Ectodermal cell (in vitro differentiated cells): ENCODE data around the gene CCR7. TPM values are rescaled to one million over a fixed set of nuclear protein-coding genes. Genes with fewer than 3 reads are reported as not detected.

ENCODE experiments used
- H3K27ac ChIP-seq: 2 replicates; pipeline ENCODE4 v1.7.0; 2013; ENCODE audit warnings: mild to moderate bottlenecking, low read depth, low read length; ENCODE audit not compliant: insufficient read depth, poor library complexity, severe bottlenecking
- H3K27me3 ChIP-seq: 2 replicates; pipeline ENCODE4 v1.7.0; 2013; ENCODE audit warnings: mild to moderate bottlenecking, low read length; ENCODE audit not compliant: insufficient read depth, control insufficient read depth, poor library complexity, severe bottlenecking
- H3K36me3 ChIP-seq: one replicate; pipeline ENCODE4 v1.7.0; 2013; ENCODE audit warnings: low read length; ENCODE audit not compliant: control insufficient read depth, insufficient read depth
- H3K4me1 ChIP-seq: one replicate; pipeline ENCODE4 v1.7.0; 2013; ENCODE audit warnings: low read length; ENCODE audit not compliant: control insufficient read depth, insufficient read depth
- H3K4me3 ChIP-seq: 2 replicates; pipeline ENCODE4 v1.7.0; 2013; ENCODE audit warnings: low read depth, low read length, control low read depth; ENCODE audit not compliant: insufficient read depth
- H3K9me3 ChIP-seq: 2 replicates; pipeline ENCODE4 v1.7.0; 2013; ENCODE audit warnings: mild to moderate bottlenecking, low read length, moderate library complexity; ENCODE audit not compliant: control insufficient read depth
- WGBS, 2 experiments: methylation state at CpG; one replicate each; pipeline ENCODE4 v1.1.7; 2013; ENCODE audit warnings: missing lambda C conversion rate in 2 of 2; 5-methylcytosine and 5-hydroxymethylcytosine counted together
- polyA plus RNA-seq, 4 experiments: library from polyadenylated mRNA; stranded (reverse); fragments of 50-300 nt; gene quantifications; one replicate each; pipeline ENCODE4 v1.2.3, GENCODE V29; 2013

The CCR7 gene
- not detected for polyA plus RNA-seq (2013, experiment 1 of 4)
- 0.16 TPM for polyA plus RNA-seq (2013, experiment 2 of 4)
- not detected for polyA plus RNA-seq (2013, experiment 3 of 4)
- 0.12 TPM for polyA plus RNA-seq (2013, experiment 4 of 4)

- 74% methylated on average over 11 to 12 of the region's 12 CpGs for WGBS, 2 experiments
- H3K4me3 ChIP-seq, result no peak within 1 kb of the TSS
- H3K9me3 ChIP-seq, result no peaks in the 10 kb centered on the region
- H3K4me1 ChIP-seq, result peaks cover under 1% of the 10 kb centered on the region
- H3K27ac ChIP-seq, result no peak within 1 kb of the TSS
- no peaks in the 10 kb centered on the region for H3K27me3 ChIP-seq
- H3K36me3 ChIP-seq, result no peaks in the 10 kb centered on the region
These were observed at the start of gene CCR7 for GRCh38 chr17:40564883-40565768. Gene CCR7 (minus strand): TSS chr17:40565472. CDS start chr17:40565409, 63 bp downstream.

GRCh38 chr17:40614431-40615067 lies 49.3 kb upstream of the CCR7 start:
- H3K27me3 ChIP-seq, result no peaks in the 10 kb centered on the region
- no peaks in the 10 kb centered on the region for H3K9me3 ChIP-seq
- no peaks in the 10 kb centered on the region for H3K36me3 ChIP-seq
- H3K4me3 ChIP-seq, result no peak overlapping the region
- WGBS, 2 experiments, result 87% methylated on average over 13 of the region's 13 CpGs
- no peaks in the 10 kb centered on the region for H3K4me1 ChIP-seq
- no peak overlapping the region for H3K27ac ChIP-seq

GRCh38 chr17:40613467-40614154 lies 48.3 kb upstream of the CCR7 start:
- H3K4me3 ChIP-seq, result no peak overlapping the region
- no peaks in the 10 kb centered on the region for H3K4me1 ChIP-seq
- H3K27ac ChIP-seq, result no peak overlapping the region

GRCh38 chr17:40612599-40613244 lies 47.5 kb upstream of the CCR7 start:
- Histone ChIP-seq H3K27me3 (no peaks in the 10 kb centered on the region), H3K36me3 (no peaks in the 10 kb centered on the region), H3K27ac (no peak overlapping the region), H3K9me3 (no peaks in the 10 kb centered on the region), H3K4me1 (no peaks in the 10 kb centered on the region), H3K4me3 (no peak overlapping the region)
- 89 to 92% methylated on average over 11 of the region's 11 CpGs for WGBS, 2 experiments

More at GRCh38 chr17:40613467-40614154, 48.3 kb upstream of the CCR7 start:
- no peaks in the 10 kb centered on the region for H3K9me3 ChIP-seq
- 90 to 95% methylated on average over 4 to 5 of the region's 5 CpGs for WGBS, 2 experiments
- no peaks in the 10 kb centered on the region for H3K27me3 ChIP-seq
- H3K36me3 ChIP-seq, result no peaks in the 10 kb centered on the region

- Histone ChIP-seq H3K9me3 (no peaks in the 10 kb centered on the region), H3K4me3 (no peak overlapping the region), H3K36me3 (no peaks in the 10 kb centered on the region), H3K4me1 (no peaks in the 10 kb centered on the region), H3K27me3 (no peaks in the 10 kb centered on the region), H3K27ac (no peak overlapping the region)
- 93 to 95% methylated on average over 6 of the region's 7 CpGs for WGBS, 2 experiments
These were observed 46.7 kb upstream of the CCR7 start for GRCh38 chr17:40611840-40612474.

- Histone ChIP-seq H3K27me3 (no peaks in the 10 kb centered on the region), H3K36me3 (no peaks in the 10 kb centered on the region), H3K9me3 (no peaks in the 10 kb centered on the region), H3K4me3 (no peak overlapping the region), H3K27ac (no peak overlapping the region), H3K4me1 (no peaks in the 10 kb centered on the region)
- WGBS, 2 experiments, result 89% methylated on average over 2 of the region's 2 CpGs
These were observed 45.1 kb upstream of the CCR7 start for GRCh38 chr17:40610359-40610758.

GRCh38 chr17:40608061-40608581 lies 42.8 kb upstream of the CCR7 start:
- 92 to 93% methylated on average over 6 of the region's 6 CpGs for WGBS, 2 experiments
- no peaks in the 10 kb centered on the region for H3K27me3 ChIP-seq
- no peaks in the 10 kb centered on the region for H3K9me3 ChIP-seq
- no peaks in the 10 kb centered on the region for H3K36me3 ChIP-seq
- no peak overlapping the region for H3K4me3 ChIP-seq
- H3K27ac ChIP-seq, result no peak overlapping the region
- no peaks in the 10 kb centered on the region for H3K4me1 ChIP-seq

GRCh38 chr17:40607641-40608040 lies 42.4 kb upstream of the CCR7 start:
- no peak overlapping the region for H3K4me3 ChIP-seq
- no peak overlapping the region for H3K27ac ChIP-seq
- H3K36me3 ChIP-seq, result no peaks in the 10 kb centered on the region
- WGBS, 2 experiments, result 84 to 93% methylated on average over 5 of the region's 5 CpGs
- H3K27me3 ChIP-seq, result no peaks in the 10 kb centered on the region
- H3K9me3 ChIP-seq, result no peaks in the 10 kb centered on the region
- no peaks in the 10 kb centered on the region for H3K4me1 ChIP-seq

GRCh38 chr17:40606548-40607353 lies 41.5 kb upstream of the CCR7 start:
- no peaks in the 10 kb centered on the region for H3K9me3 ChIP-seq
- H3K36me3 ChIP-seq, result no peaks in the 10 kb centered on the region
- 80 to 81% methylated on average over 10 of the region's 10 CpGs for WGBS, 2 experiments
- no peaks in the 10 kb centered on the region for H3K4me1 ChIP-seq
- no peak overlapping the region for H3K4me3 ChIP-seq
- H3K27ac ChIP-seq, result no peak overlapping the region
- H3K27me3 ChIP-seq, result no peaks in the 10 kb centered on the region
